Transverse colon (tissue), 4 donors: ENCODE results near the gene PCDH10.

Source experiments
- EP300 ChIP-seq: sonication (generic); formaldehyde crosslinking; IDR thresholded peaks from one replicate; pipeline ENCODE4 v1.6.1; 2017; ENCODE audit warnings: antibody characterized with exemption, low read depth
- POLR2A ChIP-seq: fragments of 450-650 bp; IDR thresholded peaks from one replicate; pipeline ENCODE4 v1.6.1; 2016; ENCODE audit warnings: antibody characterized with exemption, mild to moderate bottlenecking, moderate library complexity
- POLR2AphosphoS5 ChIP-seq, 3 donors: sonication (generic); formaldehyde crosslinking; IDR thresholded peaks; one replicate each; pipeline ENCODE4 v1.6.1; 2016; ENCODE audit warnings: antibody characterized with exemption in 3 of 3
- TF ChIP-seq, protein P1 (sequence below), 5 experiments: fragments of 200-600 bp in 3 of 5; fragments of 450-650 bp in 2 of 5; sonication (generic) in 3 of 5; IDR thresholded peaks; 1 replicate in 2 of 5; 2 replicates in 3 of 5; pipeline ENCODE4 v1.5.1; 2016 to 2017; ENCODE audit warnings: antibody characterized with exemption in 5 of 5, inconsistent platforms in 3 of 5, mild to moderate bottlenecking in 2 of 5, moderate library complexity in 1 of 5

DNA sequence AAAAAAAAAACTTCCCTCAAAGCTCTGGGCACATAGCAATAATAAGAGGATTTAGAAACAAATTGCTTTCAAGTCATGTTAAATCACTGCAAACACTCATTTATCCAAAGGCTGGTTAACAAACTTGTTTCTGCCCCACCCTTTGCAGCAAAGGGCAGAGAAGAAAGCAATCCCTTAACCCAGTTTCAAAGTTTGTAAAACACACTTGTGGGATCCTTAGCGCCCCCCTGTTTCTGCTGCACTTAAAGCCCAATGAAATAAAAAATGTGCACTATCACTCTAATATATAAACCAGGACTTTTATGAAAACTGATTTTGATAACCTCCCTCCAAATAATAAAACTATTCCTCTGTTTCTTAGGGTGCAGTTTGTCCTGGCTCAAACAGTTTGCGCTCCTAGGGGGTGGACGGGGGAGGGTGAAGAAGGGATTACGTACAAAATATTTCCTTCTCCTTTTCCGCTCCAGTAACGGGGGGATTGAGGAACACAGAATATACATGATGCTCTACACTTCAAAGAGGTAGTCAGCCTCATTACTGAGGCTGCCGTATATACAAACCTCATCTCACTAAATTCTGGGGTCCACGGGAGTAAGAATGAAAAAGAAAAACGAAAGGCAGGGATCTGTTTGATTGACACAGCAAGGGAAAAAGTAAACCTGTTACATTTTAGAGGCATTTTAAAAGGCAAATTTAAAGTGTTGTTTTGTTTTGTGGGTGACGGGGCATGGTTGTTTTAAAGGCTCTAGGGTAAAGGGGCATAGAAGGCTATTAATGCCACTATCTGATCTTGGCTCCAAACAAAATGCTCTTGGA, 3.1 kb upstream of the PCDH10 start:
- TF ChIP-seq POLR2A (no peak), EP300 (no peak), POLR2AphosphoS5 (IDR thresholded peaks at IDR 0.05) (no peak)
- TF ChIP-seq, protein P1, sequence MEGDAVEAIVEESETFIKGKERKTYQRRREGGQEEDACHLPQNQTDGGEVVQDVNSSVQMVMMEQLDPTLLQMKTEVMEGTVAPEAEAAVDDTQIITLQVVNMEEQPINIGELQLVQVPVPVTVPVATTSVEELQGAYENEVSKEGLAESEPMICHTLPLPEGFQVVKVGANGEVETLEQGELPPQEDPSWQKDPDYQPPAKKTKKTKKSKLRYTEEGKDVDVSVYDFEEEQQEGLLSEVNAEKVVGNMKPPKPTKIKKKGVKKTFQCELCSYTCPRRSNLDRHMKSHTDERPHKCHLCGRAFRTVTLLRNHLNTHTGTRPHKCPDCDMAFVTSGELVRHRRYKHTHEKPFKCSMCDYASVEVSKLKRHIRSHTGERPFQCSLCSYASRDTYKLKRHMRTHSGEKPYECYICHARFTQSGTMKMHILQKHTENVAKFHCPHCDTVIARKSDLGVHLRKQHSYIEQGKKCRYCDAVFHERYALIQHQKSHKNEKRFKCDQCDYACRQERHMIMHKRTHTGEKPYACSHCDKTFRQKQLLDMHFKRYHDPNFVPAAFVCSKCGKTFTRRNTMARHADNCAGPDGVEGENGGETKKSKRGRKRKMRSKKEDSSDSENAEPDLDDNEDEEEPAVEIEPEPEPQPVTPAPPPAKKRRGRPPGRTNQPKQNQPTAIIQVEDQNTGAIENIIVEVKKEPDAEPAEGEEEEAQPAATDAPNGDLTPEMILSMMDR (IDR thresholded peaks at IDR 0.05) = no peak
